Glutamatergic neuron (in vitro differentiated cells): ENCODE measurements around the gene QKI. TPM values are rescaled to one million over a fixed set of nuclear protein-coding genes. Genes with fewer than 3 reads are reported as not detected.

Experiments used
- DNase-seq: peaks from one replicate; pipeline ENCODE4 v3.0.0; 2022
- H3K27ac Mint-ChIP-seq: one replicate; pipeline ENCODE4 v1.8.0; 2020; ENCODE audit warnings: mild to moderate bottlenecking, mixed read lengths, inconsistent platforms; ENCODE audit not compliant: unreplicated experiment
- H3K27me3 Mint-ChIP-seq: one replicate; pipeline ENCODE4 v1.8.0; 2020; ENCODE audit warnings: mild to moderate bottlenecking, moderate library complexity, mixed read lengths, inconsistent platforms; ENCODE audit not compliant: unreplicated experiment
- H3K36me3 Mint-ChIP-seq: one replicate; pipeline ENCODE4 v1.8.0; 2020; ENCODE audit warnings: mild to moderate bottlenecking, mixed read lengths, inconsistent platforms; ENCODE audit not compliant: unreplicated experiment
- H3K4me1 Mint-ChIP-seq: one replicate; pipeline ENCODE4 v1.8.0; 2020; ENCODE audit warnings: mild to moderate bottlenecking, low read depth, mixed read lengths, inconsistent platforms; ENCODE audit not compliant: unreplicated experiment
- H3K4me3 Mint-ChIP-seq: one replicate; pipeline ENCODE4 v1.8.0; 2020; ENCODE audit warnings: mild to moderate bottlenecking, mixed read lengths, inconsistent platforms; ENCODE audit not compliant: unreplicated experiment
- H3K9me3 Mint-ChIP-seq: one replicate; pipeline ENCODE4 v1.8.0; 2020; ENCODE audit warnings: mild to moderate bottlenecking, moderate library complexity, mixed read lengths, inconsistent platforms; ENCODE audit not compliant: unreplicated experiment
- total RNA-seq: library from RNA; stranded (reverse); fragmentation: NEBNext Ultra II Directional; extraction: Animal tissue kit (Norgen Biotek cat#: 25700); gene quantifications from one replicate; pipeline ENCODE4 v1.2.1, GENCODE V29; 2021; ENCODE audit not compliant: unreplicated experiment
- TF ChIP-seq, protein P1 (sequence below): fragments of 200-600 bp; sonication (generic); IDR thresholded peaks from one replicate; pipeline ENCODE4 v1.5.0; 2021; ENCODE audit not compliant: partially characterized antibody, unreplicated experiment

QKI gene
- total RNA-seq, 1 donor from 2014 or later: 50.5 TPM

DNA sequence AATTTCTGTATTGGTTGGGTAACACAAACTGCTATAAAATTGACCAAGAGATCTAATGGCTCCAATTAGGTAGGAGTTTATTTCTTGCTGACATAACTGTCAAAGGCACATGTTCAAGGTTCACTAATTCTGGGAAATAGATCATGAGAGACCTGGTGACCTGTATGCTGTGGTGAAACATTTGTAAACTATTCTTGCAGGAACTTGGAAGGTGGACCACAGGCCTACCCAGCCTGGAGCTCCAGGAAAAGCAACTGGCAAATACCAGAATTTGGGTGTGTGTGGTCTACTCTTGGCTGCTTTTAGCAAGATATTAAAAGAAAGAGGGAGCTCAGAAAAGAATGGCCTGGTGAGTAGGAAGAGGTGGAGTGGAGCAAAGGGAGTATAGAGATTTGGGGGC is 184.6 kb downstream of the QKI start:
- TF ChIP-seq, protein P1, sequence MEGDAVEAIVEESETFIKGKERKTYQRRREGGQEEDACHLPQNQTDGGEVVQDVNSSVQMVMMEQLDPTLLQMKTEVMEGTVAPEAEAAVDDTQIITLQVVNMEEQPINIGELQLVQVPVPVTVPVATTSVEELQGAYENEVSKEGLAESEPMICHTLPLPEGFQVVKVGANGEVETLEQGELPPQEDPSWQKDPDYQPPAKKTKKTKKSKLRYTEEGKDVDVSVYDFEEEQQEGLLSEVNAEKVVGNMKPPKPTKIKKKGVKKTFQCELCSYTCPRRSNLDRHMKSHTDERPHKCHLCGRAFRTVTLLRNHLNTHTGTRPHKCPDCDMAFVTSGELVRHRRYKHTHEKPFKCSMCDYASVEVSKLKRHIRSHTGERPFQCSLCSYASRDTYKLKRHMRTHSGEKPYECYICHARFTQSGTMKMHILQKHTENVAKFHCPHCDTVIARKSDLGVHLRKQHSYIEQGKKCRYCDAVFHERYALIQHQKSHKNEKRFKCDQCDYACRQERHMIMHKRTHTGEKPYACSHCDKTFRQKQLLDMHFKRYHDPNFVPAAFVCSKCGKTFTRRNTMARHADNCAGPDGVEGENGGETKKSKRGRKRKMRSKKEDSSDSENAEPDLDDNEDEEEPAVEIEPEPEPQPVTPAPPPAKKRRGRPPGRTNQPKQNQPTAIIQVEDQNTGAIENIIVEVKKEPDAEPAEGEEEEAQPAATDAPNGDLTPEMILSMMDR: no peak
- no peak overlapping the region for H3K27ac Mint-ChIP-seq
- no peaks in the 10 kb centered on the region for H3K27me3 Mint-ChIP-seq
- H3K36me3 Mint-ChIP-seq: no peaks in the 10 kb centered on the region
- no peak overlapping the region for H3K4me3 Mint-ChIP-seq
- H3K9me3 Mint-ChIP-seq: no peaks in the 10 kb centered on the region
- no peak for DNase-seq
- H3K4me1 Mint-ChIP-seq: no peaks in the 10 kb centered on the region

DNA sequence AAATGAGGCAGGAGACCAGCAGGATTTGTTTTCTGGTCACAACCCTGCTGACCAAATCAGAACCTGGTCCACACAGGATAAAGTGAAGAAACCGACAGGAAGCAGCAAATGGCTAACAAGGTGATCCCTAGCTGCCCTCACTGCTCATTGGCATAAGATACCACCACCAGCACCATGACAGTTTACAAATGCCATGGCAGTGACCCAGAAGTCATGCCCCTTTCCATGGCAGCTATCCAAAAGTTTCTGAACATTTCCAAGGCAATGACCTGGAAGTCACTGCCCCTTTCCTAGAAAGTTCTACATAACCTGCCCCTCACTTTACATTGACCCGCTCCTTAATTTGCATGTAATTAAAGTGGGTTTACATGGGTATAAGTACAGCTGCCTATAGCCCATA is 185.2 kb downstream of the QKI start:
- H3K9me3 Mint-ChIP-seq: no peaks in the 10 kb centered on the region
- no peak overlapping the region for H3K27ac Mint-ChIP-seq

DNA sequence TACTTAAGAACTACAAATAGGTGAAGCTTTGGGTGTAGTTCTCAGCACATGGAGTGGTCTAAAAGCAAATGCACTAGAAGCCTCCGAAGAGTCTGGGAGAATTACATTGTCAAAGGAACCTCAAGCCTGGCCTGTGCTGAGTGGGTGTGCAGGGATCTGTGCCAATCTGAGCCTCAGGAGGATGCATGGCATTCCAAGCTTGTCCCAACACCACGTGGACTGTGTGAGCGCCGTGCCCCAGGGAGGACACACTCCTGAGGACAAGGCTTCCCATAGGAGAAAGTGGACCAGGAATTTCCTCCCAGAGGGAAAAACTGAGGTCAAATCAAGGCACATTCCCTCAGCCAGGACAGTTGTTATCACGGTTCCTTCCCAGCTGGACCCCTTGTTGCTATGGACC is 185.8 kb downstream of the QKI start:
- Mint-ChIP-seq H3K27ac (no peak overlapping the region), H3K4me3 (no peak overlapping the region), H3K4me1 (no peaks in the 10 kb centered on the region), H3K36me3 (no peaks in the 10 kb centered on the region), H3K9me3 (no peaks in the 10 kb centered on the region), H3K27me3 (no peaks in the 10 kb centered on the region)
- TF ChIP-seq, protein P1: no peak
- no peak for DNase-seq

More for the DNA sequence above, 185.2 kb downstream of the QKI start:
- no peaks in the 10 kb centered on the region for H3K27me3 Mint-ChIP-seq
- no peaks in the 10 kb centered on the region for H3K36me3 Mint-ChIP-seq
- TF ChIP-seq, protein P1: no peak
- DNase-seq: no peak
- H3K4me3 Mint-ChIP-seq: no peak overlapping the region
- H3K4me1 Mint-ChIP-seq: no peaks in the 10 kb centered on the region

DNA sequence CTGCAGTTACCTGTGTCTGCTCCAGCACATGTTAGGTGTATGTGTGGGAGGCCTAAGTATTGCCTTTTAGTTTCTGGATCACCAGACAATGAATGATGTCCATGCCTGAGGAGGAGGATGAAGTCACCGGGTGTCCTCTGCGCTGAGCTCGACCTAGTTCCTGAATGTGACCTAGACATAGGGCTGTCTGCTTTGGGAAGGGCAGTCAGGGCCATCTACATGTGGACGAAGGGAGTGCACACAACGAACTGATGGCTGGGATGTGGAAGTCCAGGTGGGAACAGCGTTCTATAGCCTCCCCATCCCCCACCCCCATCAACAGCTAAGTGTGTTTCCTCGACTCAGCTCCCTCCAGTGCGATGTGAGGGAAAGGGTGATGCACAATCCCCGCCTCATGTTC is 186.3 kb downstream of the QKI start:
- DNase-seq: no peak
- TF ChIP-seq, protein P1: no peak
- H3K36me3 Mint-ChIP-seq: no peaks in the 10 kb centered on the region
- H3K9me3 Mint-ChIP-seq: no peaks in the 10 kb centered on the region
- no peaks in the 10 kb centered on the region for H3K27me3 Mint-ChIP-seq
- no peak overlapping the region for H3K27ac Mint-ChIP-seq
- no peak overlapping the region for H3K4me3 Mint-ChIP-seq
- H3K4me1 Mint-ChIP-seq: no peaks in the 10 kb centered on the region

DNA sequence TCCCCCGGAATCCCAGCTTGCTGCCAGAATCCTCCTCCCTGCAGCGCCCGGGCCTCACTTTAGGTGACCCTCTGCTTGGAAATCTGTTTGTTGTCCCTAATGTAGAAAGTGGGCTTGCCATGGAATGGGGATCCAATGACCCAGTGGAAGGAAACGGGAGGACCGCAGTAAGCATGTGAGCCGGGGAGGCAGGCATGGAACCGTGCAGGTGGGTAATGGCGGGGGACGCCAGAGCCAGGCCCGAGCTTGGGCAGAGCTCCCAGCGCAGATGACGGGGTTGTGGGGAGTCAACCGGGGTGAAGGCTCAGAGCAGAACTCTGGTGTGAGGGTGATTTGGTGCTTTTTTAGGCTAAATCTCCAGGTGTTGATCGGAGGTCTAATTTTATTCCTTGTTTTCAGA is 188.3 kb downstream of the QKI start:
- Mint-ChIP-seq H3K4me1 (no peaks in the 10 kb centered on the region), H3K9me3 (no peaks in the 10 kb centered on the region), H3K36me3 (no peaks in the 10 kb centered on the region), H3K27me3 (no peaks in the 10 kb centered on the region), H3K4me3 (no peak overlapping the region), H3K27ac (no peak overlapping the region)
- DNase-seq: no peak
- TF ChIP-seq, protein P1: no peak
